Neural cell (in vitro differentiated cells): Measurements from ENCODE around the gene CDK6. TPM values are rescaled to one million over a fixed set of nuclear protein-coding genes. Genes with fewer than 3 reads are reported as not detected.

Experiments
- H2AFZ ChIP-seq: fragments of 200-600, 300-800 bp; sonication (generic), shearing (Covaris generic); 2 replicates; pipeline ENCODE4 v1.6.0; 2014; ENCODE audit warnings: low read depth, mild to moderate bottlenecking, antibody characterized with exemption, low read length, moderate library complexity
- H3F3A ChIP-seq: fragments of 200-600 bp; shearing (Covaris generic); 2 replicates; pipeline ENCODE4 v1.6.1; 2016; ENCODE audit warnings: mild to moderate bottlenecking, moderate library complexity, mixed read lengths, antibody characterized with exemption, low read length; ENCODE audit not compliant: insufficient read depth, poor library complexity, severe bottlenecking
- H3K27ac ChIP-seq: fragments of 200-600, 300-800 bp; sonication (generic), shearing (Covaris generic); 2 replicates; pipeline ENCODE4 v1.5.1; 2014; ENCODE audit warnings: mild to moderate bottlenecking, low read length, moderate library complexity
- H3K27me3 ChIP-seq: fragments of 300-800, 200-600 bp; sonication (generic), shearing (Covaris generic); 2 replicates; pipeline ENCODE4 v1.6.0; 2014; ENCODE audit warnings: mild to moderate bottlenecking, low read depth, low read length, moderate library complexity; ENCODE audit not compliant: insufficient read depth
- H3K36me3 ChIP-seq: fragments of 300-800, 200-600 bp; sonication (generic), shearing (Covaris generic); 2 replicates; pipeline ENCODE4 v1.5.1; 2014; ENCODE audit warnings: mild to moderate bottlenecking, antibody characterized with exemption, low read length, moderate library complexity; ENCODE audit not compliant: insufficient read depth
- H3K4me2 ChIP-seq: fragments of 300-800, 200-600 bp; sonication (generic), shearing (Covaris generic); 2 replicates; pipeline ENCODE4 v1.6.0; 2014; ENCODE audit warnings: mild to moderate bottlenecking, low read length
- H3K4me3 ChIP-seq: fragments of 300-800, 200-600 bp; sonication (generic), shearing (Covaris generic); 2 replicates; pipeline ENCODE4 v1.5.1; 2014; ENCODE audit warnings: mild to moderate bottlenecking, low read length, moderate library complexity
- H3K79me2 ChIP-seq: fragments of 200-600 bp; shearing (Covaris generic); replicated peaks from 2 replicates; pipeline ENCODE4 v1.6.0; 2014; ENCODE audit warnings: mild to moderate bottlenecking, low read length, moderate library complexity; ENCODE audit not compliant: insufficient read depth
- H3K9ac ChIP-seq: fragments of 300-800, 200-600 bp; sonication (generic), shearing (Covaris generic); 2 replicates; pipeline ENCODE4 v1.6.1; 2016; ENCODE audit warnings: mild to moderate bottlenecking, low read length, mixed read lengths
- H3K9me2 ChIP-seq: fragments of 200-600 bp; shearing (Covaris generic); 2 replicates; pipeline ENCODE4 v1.6.1; 2016; ENCODE audit warnings: mild to moderate bottlenecking, low read length, mixed read lengths; ENCODE audit not compliant: insufficient read depth
- H3K9me3 ChIP-seq: fragments of 200-600, 300-800 bp; sonication (generic), shearing (Covaris generic); 2 replicates; pipeline ENCODE4 v1.6.1; 2016; ENCODE audit warnings: mild to moderate bottlenecking, mixed run types, low read length, moderate library complexity, mixed read lengths
- H4K20me1 ChIP-seq: fragments of 200-600 bp; shearing (Covaris generic); 2 replicates; pipeline ENCODE4 v1.6.1; 2016; ENCODE audit warnings: mild to moderate bottlenecking, mixed run types; ENCODE audit not compliant: insufficient read depth
- EP300 ChIP-seq: fragments of 450-650 bp; conservative IDR thresholded peaks from 2 replicates; pipeline ENCODE4 v1.6.1; 2014; ENCODE audit warnings: antibody characterized with exemption, mild to moderate bottlenecking, moderate library complexity; ENCODE audit not compliant: poor library complexity, severe bottlenecking
- EZH2 ChIP-seq: fragments of 200-600, 300-800 bp; shearing (Covaris generic), sonication (generic); IDR thresholded peaks from 2 replicates; pipeline ENCODE4 v1.6.1; 2014; ENCODE audit warnings: antibody characterized with exemption, low read length, borderline replicate concordance, mild to moderate bottlenecking; ENCODE audit not compliant: insufficient read depth, poor library complexity, severe bottlenecking
- MXI1 ChIP-seq: fragments of 450-650 bp; conservative IDR thresholded peaks from 2 replicates; pipeline ENCODE4 v1.6.1; 2014; ENCODE audit warnings: antibody characterized with exemption, mild to moderate bottlenecking; ENCODE audit not compliant: poor library complexity, severe bottlenecking
- POLR2AphosphoS5 ChIP-seq: IDR thresholded peaks from 2 replicates; pipeline ENCODE4 v1.6.1; 2012
- RAD21 ChIP-seq: fragments of 450-650 bp; conservative IDR thresholded peaks from 2 replicates; pipeline ENCODE4 v1.6.1; 2014; ENCODE audit warnings: antibody characterized with exemption, mild to moderate bottlenecking, moderate library complexity
- SMC3 ChIP-seq: fragments of 450-650 bp; conservative IDR thresholded peaks from 2 replicates; pipeline ENCODE4 v1.6.1; 2014; ENCODE audit warnings: antibody characterized with exemption, mild to moderate bottlenecking, moderate library complexity; ENCODE audit not compliant: poor library complexity
- TAF1 ChIP-seq: IDR thresholded peaks from 2 replicates; pipeline ENCODE4 v1.6.1; 2012; ENCODE audit warnings: low read depth
- polyA plus RNA-seq: library from polyadenylated mRNA; depleted of rRNA; stranded (reverse); fragments of >200 nt; gene quantifications from 2 replicates; pipeline ENCODE4 v1.2.3, GENCODE V29; 2014
- TF ChIP-seq, protein P1 (sequence below): IDR thresholded peaks from 2 replicates; pipeline ENCODE4 v1.6.1; 2012; ENCODE audit warnings: borderline replicate concordance
- TF ChIP-seq, protein P2 (sequence below): fragments of 450-650 bp; IDR thresholded peaks from 2 replicates; pipeline ENCODE4 v1.5.1; 2014; ENCODE audit warnings: antibody characterized with exemption, mild to moderate bottlenecking, moderate library complexity; ENCODE audit not compliant: poor library complexity, severe bottlenecking

The CDK6 gene
- polyA plus RNA-seq, 1 donor from 2014 or later: 4.1 TPM

DNA sequence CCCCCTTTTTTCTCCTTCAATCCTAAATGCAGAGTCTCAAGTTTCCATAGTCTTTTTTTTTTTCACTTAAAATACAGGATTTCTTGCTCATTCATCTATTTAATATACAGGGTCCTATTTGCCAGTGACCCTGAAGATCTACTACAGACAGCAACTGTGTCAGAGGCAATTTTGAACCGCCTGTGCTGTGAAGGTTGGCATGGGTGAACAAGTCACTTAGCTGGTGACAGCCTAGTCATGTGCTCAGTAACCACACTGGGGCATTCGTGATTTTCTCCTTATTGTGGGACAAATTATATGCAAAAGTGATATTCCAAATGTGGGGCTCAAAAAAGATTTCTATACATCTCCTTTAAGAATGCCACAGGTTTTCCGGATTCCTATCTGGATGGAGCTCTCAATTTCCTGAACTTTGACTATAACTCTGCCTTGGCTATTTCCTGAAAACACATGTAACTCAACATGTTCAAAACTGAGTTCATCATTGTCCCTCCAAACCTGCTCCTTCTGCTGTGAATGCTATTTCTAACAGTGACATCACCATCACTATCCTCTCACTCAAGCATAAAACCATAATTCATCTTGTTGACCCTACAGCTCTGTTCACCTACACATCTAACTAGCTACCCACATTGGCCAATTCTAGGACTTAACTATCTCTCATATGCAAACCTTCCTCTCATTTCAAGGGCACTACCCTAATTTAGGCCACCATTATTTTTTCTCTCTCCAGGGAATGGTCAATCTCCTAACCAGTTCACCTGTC, 36.7 kb downstream of the CDK6 start:
- no peaks in the 10 kb centered on the region for H3K9me2 ChIP-seq
- H3K9me3 ChIP-seq: no peaks in the 10 kb centered on the region
- no peaks in the 10 kb centered on the region for H3K36me3 ChIP-seq
- H3K9ac ChIP-seq: no peak overlapping the region
- no peaks in the 10 kb centered on the region for H3K79me2 ChIP-seq
- no peaks in the 10 kb centered on the region for H4K20me1 ChIP-seq
- H2AFZ ChIP-seq: no peak overlapping the region
- TF ChIP-seq MXI1: no peak
- TF ChIP-seq EZH2: no peak
- no peak for TF ChIP-seq EP300
- TF ChIP-seq, protein P1, sequence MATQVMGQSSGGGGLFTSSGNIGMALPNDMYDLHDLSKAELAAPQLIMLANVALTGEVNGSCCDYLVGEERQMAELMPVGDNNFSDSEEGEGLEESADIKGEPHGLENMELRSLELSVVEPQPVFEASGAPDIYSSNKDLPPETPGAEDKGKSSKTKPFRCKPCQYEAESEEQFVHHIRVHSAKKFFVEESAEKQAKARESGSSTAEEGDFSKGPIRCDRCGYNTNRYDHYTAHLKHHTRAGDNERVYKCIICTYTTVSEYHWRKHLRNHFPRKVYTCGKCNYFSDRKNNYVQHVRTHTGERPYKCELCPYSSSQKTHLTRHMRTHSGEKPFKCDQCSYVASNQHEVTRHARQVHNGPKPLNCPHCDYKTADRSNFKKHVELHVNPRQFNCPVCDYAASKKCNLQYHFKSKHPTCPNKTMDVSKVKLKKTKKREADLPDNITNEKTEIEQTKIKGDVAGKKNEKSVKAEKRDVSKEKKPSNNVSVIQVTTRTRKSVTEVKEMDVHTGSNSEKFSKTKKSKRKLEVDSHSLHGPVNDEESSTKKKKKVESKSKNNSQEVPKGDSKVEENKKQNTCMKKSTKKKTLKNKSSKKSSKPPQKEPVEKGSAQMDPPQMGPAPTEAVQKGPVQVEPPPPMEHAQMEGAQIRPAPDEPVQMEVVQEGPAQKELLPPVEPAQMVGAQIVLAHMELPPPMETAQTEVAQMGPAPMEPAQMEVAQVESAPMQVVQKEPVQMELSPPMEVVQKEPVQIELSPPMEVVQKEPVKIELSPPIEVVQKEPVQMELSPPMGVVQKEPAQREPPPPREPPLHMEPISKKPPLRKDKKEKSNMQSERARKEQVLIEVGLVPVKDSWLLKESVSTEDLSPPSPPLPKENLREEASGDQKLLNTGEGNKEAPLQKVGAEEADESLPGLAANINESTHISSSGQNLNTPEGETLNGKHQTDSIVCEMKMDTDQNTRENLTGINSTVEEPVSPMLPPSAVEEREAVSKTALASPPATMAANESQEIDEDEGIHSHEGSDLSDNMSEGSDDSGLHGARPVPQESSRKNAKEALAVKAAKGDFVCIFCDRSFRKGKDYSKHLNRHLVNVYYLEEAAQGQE: no peak
- TF ChIP-seq SMC3: no peak
- TF ChIP-seq, protein P2, sequence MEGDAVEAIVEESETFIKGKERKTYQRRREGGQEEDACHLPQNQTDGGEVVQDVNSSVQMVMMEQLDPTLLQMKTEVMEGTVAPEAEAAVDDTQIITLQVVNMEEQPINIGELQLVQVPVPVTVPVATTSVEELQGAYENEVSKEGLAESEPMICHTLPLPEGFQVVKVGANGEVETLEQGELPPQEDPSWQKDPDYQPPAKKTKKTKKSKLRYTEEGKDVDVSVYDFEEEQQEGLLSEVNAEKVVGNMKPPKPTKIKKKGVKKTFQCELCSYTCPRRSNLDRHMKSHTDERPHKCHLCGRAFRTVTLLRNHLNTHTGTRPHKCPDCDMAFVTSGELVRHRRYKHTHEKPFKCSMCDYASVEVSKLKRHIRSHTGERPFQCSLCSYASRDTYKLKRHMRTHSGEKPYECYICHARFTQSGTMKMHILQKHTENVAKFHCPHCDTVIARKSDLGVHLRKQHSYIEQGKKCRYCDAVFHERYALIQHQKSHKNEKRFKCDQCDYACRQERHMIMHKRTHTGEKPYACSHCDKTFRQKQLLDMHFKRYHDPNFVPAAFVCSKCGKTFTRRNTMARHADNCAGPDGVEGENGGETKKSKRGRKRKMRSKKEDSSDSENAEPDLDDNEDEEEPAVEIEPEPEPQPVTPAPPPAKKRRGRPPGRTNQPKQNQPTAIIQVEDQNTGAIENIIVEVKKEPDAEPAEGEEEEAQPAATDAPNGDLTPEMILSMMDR: no peak
- no peak for TF ChIP-seq TAF1
- no peak for TF ChIP-seq POLR2AphosphoS5
- no peak for TF ChIP-seq RAD21
- no peak overlapping the region for H3K4me3 ChIP-seq
- no peaks in the 10 kb centered on the region for H3K27me3 ChIP-seq
- no peak overlapping the region for H3K4me2 ChIP-seq
- no peak overlapping the region for H3K27ac ChIP-seq
- H3F3A ChIP-seq: no peaks in the 10 kb centered on the region

DNA sequence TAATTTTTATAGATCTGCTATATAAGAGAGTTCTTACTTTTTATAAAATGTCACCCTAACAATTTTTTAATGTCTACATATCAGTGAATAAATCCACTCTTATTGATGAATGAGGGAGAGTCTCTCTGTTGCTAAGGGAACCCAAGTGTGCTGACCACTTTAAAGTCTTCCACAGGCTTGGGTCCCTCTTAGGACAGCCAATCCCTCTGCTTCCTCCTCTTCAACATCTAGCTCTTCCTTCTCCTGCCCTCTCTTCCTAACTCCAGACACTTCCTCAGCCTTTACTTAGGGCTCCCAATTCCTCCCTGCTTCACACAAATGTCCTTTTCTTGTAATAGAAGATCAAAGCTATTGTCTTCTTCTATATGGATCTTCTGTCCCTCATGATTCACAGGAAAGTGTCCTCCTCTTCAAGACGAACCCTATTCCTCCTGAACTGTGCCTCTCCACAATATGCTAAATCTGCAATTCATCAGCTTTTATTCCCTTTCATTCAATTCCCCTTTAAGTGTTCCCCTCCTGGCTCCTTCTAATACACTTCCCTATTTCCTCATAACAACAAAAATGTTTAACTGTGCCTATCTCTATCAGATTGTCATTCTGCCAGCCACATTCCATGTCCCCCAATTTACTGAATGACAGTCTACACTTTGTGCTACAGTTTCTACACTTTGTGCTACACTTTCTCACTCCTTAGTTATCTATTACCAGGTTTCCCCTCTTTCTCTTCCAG, 37.7 kb downstream of the CDK6 start:
- Histone ChIP-seq H3K27ac (no peak overlapping the region), H3K4me2 (no peak overlapping the region), H3K27me3 (no peaks in the 10 kb centered on the region), H3K4me3 (no peak overlapping the region), H3K36me3 (no peaks in the 10 kb centered on the region), H3F3A (no peaks in the 10 kb centered on the region), H3K9me2 (no peaks in the 10 kb centered on the region), H3K9me3 (no peaks in the 10 kb centered on the region), H2AFZ (no peak overlapping the region), H3K79me2 (no peaks in the 10 kb centered on the region), H3K9ac (no peak overlapping the region), H4K20me1 (no peaks in the 10 kb centered on the region)
- no peak for TF ChIP-seq EP300
- TF ChIP-seq EZH2: no peak
- TF ChIP-seq SMC3: no peak
- TF ChIP-seq RAD21: no peak
- TF ChIP-seq, protein P1: no peak
- TF ChIP-seq, protein P2: no peak
- no peak for TF ChIP-seq TAF1
- no peak for TF ChIP-seq MXI1
- TF ChIP-seq POLR2AphosphoS5: no peak
